HS-5 (cell line): ENCODE data around the gene NAPG.
"Not testable (repeated sequence)": the region's sequence is repeated elsewhere in the genome, so short reads cannot be mapped to it uniquely, and the experiment has no call there.

Experiments
- DNase-seq: peaks from one replicate; pipeline ENCODE4 v3.0.0-alpha.2; 2012; ENCODE audit warnings: low read depth

NAPG gene

DNA sequence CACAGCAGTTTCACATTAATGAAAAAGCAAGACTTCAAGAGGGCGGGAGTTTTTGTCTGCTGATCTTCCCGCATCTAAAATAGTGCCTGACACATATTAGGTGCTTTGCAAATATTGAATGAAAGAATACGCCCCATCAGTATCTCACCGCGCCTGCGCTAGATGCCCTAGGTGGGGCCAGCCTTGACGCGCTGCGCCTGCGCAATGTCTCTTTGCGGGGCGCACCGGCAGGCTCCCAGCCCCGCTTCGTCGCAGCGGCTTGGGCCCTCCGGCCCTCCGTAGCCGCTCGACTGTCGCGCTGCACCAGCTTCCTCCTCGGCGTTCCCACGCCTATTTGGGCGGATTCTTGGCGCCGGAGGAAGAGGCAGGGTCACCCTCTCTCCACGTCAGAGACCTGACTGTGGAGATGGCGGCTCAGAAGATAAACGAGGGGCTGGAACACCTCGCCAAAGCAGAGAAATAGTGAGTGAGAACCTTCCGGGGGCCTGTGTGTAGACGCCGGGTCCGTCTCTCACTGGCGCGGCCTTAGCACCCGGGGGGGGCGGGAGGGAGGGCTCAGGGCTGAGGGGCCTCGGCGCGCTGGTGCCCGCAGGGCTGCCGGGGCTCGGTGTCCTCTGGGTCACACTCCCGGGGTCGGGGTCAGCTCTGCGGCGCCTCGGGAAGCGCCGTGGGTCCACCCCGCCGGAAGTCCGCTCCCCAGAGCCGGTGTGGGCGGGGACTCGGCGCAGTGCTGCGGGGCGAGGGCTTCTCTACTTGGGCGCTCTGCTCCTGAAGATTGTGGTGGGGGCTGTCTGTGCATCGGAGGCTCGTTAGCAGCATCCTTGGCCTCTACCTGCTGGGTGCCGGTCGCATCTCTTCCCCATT, at the start of gene NAPG:
Gene NAPG, plus strand, starts transcription at position 331 of the 864 bp plus-strand sequence. Its CDS starts 76 bp downstream, at position 407.
- peak; percentile 44 for DNase-seq

GRCh38 chr18:10476338-10476791, 49.5 kb upstream of the NAPG start:
- no peak for DNase-seq

DNA sequence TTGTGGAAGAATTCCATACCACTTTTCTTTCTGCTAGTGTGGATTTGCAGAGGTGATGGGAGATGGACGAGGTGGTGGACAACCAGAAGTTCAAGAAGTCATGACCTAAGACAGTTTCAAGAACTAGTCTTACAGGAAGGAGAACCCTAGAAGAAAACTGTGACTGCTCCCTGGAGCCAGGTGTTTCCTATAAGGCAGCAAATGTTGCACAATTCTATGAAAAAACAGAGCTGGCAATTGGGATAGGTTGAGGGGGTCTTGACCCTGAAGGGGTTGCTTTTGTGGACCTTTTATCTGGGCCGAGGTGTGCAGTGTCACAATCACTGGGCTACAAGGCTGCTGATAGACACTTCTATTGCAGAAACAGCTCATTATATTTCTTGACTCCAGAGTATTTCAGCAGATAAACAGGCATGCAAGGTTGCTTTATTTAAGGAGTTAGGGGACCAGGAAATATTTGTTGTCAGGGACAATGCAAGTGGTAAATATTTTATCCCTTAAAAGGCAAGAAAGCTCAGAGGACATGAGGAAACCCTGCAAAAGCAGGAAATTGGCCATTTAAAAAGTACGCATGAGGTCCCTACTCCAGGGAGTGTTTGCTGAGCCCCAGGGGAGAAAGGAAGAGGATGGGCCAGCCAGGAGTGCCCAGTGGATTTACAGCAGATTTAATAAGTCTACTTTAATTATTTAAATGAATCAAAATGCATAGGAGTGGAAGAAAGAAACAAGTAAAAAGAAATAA, 48.5 kb upstream of the NAPG start:
- DNase-seq: no peak

DNA sequence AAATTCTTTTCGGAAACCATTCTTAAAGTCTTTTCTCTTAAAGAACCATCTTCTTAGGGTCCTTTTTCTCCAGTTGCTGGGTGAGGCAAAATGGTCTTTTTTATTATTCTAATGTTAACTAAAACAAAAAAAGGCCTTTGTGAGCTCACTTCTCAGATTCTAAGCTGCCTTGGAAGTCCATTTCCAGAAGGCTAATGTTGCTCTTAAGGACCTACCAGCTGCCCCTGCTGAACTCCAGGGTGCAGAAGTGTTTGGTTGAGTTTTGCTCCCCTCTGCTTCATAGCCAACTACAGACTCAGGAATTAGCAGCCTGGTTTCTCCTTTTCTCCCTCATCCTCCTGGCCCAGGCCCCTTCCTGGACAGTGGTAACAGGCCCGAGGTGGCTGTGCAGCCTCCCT, 48.0 kb upstream of the NAPG start:
- no peak for DNase-seq

DNA sequence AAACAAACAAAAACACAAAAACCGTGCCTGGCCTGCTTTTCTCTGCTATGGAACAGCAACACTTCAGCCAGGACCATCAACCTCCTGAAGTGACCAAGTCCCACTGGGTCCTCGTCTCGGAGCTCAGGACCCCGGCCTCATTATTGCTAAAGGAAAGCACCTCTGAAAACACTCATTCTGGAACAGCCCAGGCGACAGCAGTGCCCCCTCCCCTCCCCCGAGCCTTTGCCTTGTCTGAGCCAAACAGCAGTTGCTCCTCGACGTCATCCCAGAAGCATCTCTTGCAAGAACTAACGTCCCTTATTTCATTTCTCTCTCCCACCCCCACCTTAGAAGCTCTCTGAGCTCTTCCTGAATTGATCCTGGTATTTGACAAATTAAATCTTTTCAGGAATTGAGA, 44.0 kb upstream of the NAPG start:
- DNase-seq: no peak

DNA sequence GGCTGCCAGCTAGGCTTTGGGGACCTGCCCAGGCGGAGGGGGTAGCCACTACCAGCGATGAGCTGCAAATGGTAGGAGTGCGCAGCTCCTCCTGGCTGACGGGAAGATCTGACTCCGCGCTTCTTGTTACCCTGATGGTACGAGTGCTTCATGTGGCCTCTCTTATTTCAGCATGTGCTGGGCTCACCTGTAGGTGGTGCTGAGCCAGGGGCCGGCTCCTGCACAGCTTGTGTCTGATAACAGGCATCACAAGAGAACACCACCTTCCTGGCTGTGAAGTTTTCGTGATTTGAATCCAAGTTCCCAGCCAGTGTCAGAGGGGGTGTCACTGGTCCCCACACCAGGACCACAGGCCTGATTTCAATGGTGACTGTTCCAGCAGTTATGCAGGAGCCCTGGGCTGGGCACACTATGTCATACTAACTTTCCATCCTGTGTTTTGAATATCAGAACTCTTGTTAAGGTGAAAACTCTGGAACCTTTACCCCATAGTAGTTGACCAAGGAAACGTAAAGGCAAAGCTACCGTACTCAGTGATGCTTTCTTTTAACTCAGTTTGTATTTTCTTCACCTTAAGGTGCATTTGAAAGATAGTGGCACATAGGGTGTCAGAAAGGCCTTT, 43.4 kb upstream of the NAPG start:
- no peak for DNase-seq

- DNase-seq: no peak
Observed at GRCh38 chr18:10482985-10483949, 42.6 kb upstream of the NAPG start.

DNA sequence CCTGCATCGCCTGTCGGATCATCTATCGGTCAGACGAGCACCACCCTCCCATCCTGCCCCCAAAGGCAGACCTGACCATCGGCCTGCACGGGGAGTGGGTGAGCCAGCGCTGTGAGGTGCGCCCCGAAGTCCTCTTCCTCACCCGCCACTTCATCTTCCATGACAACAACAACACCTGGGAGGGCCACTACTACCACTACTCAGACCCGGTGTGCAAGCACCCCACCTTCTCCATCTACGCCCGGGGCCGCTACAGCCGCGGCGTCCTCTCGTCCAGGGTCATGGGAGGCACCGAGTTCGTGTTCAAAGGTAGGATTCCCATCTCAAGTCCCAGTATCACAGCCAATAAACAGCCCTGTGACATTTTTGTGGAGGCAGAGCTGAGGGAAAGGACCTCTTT, 40.4 kb upstream of the NAPG start:
- DNase-seq: no peak

- no peak for DNase-seq
Observed at GRCh38 chr18:10486362-10486761, 39.5 kb upstream of the NAPG start.

GRCh38 chr18:10487154-10487553, 38.7 kb upstream of the NAPG start:
- DNase-seq: no peak

GRCh38 chr18:10488017-10488416, 37.8 kb upstream of the NAPG start:
- DNase-seq: no peak

GRCh38 chr18:10490401-10491165, 35.2 kb upstream of the NAPG start:
- no peak for DNase-seq

DNA sequence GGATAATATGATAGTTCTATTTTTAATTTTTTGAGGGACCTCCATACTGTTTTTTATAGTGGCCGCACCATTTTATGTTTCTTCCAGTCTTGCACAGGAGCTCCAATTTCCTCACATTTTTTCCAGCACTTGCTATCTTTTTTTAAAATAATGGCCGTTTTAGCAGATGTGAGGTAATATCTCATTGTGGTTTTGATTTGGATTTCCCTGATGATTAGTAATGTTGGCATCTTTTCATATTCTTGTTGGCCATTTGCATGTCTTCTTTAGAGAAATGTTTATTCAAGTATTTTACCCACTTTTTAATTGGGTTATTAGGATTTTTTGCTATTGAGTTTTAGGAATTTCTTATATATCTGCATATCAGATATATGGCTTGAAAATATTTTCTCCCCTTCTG, 29.9 kb upstream of the NAPG start:
- DNase-seq: no peak

DNA sequence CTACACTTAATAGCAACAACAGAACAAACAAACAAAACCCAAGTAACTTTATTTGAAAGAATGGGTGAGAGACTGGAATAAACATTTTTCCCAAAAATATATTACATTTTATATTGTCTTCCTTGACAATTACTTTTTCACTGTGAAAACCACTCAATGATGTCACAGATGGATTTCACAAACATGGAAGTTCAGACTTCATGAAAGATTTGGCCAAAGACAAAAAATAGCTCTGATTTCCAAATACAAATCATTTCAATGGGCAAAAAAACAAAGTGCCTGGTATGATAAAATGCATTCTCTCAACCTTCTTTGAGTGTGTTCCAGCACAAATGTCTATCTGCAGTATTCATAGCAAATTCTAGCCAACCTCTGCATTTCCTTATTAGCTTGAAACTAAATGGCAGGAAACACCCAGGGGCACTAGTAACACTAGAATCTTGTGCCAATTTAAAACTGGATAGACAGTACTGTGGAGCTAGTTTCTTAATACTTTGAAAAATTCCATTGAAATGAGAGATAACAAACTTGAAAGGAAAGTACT, 28.5 kb upstream of the NAPG start:
- DNase-seq: no peak

GRCh38 chr18:10499230-10499629, 26.6 kb upstream of the NAPG start:
- no peak for DNase-seq

DNA sequence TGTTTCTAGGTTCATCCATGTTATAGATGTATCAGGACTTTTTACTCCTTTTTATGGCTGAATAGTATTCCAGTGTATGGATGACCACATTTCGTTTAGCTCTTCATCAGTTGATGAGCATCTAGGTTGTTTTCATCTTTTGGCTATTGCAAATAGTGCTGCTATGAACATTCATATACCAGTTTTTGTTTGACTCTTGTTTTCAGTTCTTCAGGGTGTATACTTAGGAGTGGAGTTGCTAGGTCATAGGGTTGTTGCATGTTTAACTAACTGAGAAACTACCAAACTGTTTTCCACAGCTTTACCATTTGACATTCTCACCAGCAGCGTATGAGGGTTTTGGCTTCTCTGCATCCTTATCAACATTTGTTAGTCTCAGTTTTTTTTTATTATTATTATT, 25.8 kb upstream of the NAPG start:
- DNase-seq: no peak

GRCh38 chr18:10504723-10505122, 21.1 kb upstream of the NAPG start:
- no peak for DNase-seq

- not testable (repeated sequence) for DNase-seq
Observed at GRCh38 chr18:10505892-10506291, 19.9 kb upstream of the NAPG start.

GRCh38 chr18:10508591-10508990, 17.2 kb upstream of the NAPG start:
- DNase-seq: no peak

DNA sequence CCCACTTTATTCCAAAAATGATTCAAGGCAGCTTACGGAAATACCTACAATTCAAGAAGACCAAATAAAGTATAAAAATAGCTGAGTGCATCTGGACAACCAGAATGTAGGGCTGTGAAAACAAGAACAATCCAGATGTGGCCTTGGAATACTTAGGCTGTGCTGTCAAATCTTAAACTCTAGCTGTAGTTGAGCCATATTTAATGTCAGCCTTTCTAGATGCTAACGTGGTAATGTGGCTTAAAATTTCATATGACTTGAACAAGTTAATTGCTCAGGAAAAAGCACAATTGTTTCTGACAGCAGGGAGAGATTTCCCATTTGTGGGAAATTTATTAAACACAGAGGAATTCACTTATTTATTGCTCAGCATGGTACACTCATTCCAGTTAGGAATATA, 14.6 kb upstream of the NAPG start:
- DNase-seq: no peak

DNA sequence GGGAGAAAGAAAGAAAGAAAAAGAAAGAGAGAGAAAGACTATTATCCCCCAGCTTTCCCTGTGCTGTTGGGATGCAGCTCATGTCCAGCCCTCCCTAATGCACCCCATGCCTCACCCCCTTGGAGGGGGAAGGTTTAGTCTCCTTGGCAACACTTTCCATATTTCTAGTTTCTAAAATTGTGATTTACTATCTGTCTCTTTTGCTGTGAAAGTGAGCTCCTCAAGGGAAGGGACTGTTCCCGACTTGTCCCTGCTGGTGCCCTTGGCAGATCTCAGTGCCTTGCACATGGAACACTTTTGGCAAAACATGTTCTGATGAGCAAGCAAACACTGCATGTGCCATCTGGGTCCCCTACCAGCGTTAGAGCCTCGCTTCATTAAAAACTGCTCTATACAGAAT, 11.7 kb upstream of the NAPG start:
- no peak for DNase-seq
